ENCODE data around the gene FAM107A.
A peak's percentile ranks its signal among the peaks of the same experiment; 100 is the strongest.

The FAM107A gene

GRCh38 chr3:58585005-58585786, 8.0 kb upstream of the FAM107A start:
- TF ChIP-seq TCF4 (CRISPR knock-in tag; IDR thresholded peaks at IDR 0.05; ENCODE audit: borderline replicate concordance) (no peak), OSR1 (CRISPR knock-in tag; IDR thresholded peaks at IDR 0.05) (no peak), TOX (CRISPR knock-in tag; IDR thresholded peaks at IDR 0.05; ENCODE audit: borderline replicate concordance) (no peak), ZFP30 (CRISPR knock-in tag; IDR thresholded peaks at IDR 0.05) (no peak), ZNF565 (CRISPR knock-in tag; conservative IDR thresholded peaks at IDR 0.05; ENCODE audit: low read depth) (no peak), CREB5 (CRISPR knock-in tag; IDR thresholded peaks at IDR 0.05; ENCODE audit: low read depth) (no peak), PPARA (CRISPR knock-in tag; IDR thresholded peaks at IDR 0.05; ENCODE audit: borderline replicate concordance) (no peak)
- ATAC-seq = peak; percentile 99

GRCh38 chr3:58584690-58585004, 7.5 kb upstream of the FAM107A start:
- no peak for ATAC-seq

GRCh38 chr3:58581328-58582091, 4.3 kb upstream of the FAM107A start:
- no peak for ATAC-seq
- TF ChIP-seq BACH2 (CRISPR knock-in tag; IDR thresholded peaks at IDR 0.05; ENCODE audit: borderline replicate concordance) = no peak
- no peak for TF ChIP-seq PATZ1 (CRISPR knock-in tag; IDR thresholded peaks at IDR 0.05; ENCODE audit: borderline replicate concordance)
- no peak for TF ChIP-seq ZFP3 (CRISPR knock-in tag; IDR thresholded peaks at IDR 0.05)
- no peak for TF ChIP-seq TSHZ2 (CRISPR knock-in tag; IDR thresholded peaks at IDR 0.05)
- no peak for TF ChIP-seq GLIS3 (CRISPR knock-in tag; IDR thresholded peaks at IDR 0.05)
- no peak for TF ChIP-seq ISL1 (CRISPR knock-in tag; IDR thresholded peaks at IDR 0.05)
- TF ChIP-seq SNAI2 (CRISPR knock-in tag; IDR thresholded peaks at IDR 0.05) = no peak

More at GRCh38 chr3:58584690-58585004, 7.5 kb upstream of the FAM107A start:
- TF ChIP-seq ISL1 (CRISPR knock-in tag; IDR thresholded peaks at IDR 0.05) = no peak
- no peak for TF ChIP-seq TSHZ2 (CRISPR knock-in tag; IDR thresholded peaks at IDR 0.05)
- no peak for TF ChIP-seq TCF4 (CRISPR knock-in tag; IDR thresholded peaks at IDR 0.05; ENCODE audit: borderline replicate concordance)

GRCh38 chr3:58580826-58581327, 3.7 kb upstream of the FAM107A start:
- no peak for ATAC-seq
- TF ChIP-seq ZFP3 (CRISPR knock-in tag; IDR thresholded peaks at IDR 0.05) (no peak), ARNTL (CRISPR knock-in tag; IDR thresholded peaks at IDR 0.05; ENCODE audit: borderline replicate concordance, low read depth) (no peak), ZFP30 (CRISPR knock-in tag; IDR thresholded peaks at IDR 0.05) (no peak), RARB (CRISPR knock-in tag; IDR thresholded peaks at IDR 0.05) (no peak), PATZ1 (CRISPR knock-in tag; IDR thresholded peaks at IDR 0.05; ENCODE audit: borderline replicate concordance) (no peak), PPARA (CRISPR knock-in tag; IDR thresholded peaks at IDR 0.05; ENCODE audit: borderline replicate concordance) (no peak), ZNF565 (CRISPR knock-in tag; conservative IDR thresholded peaks at IDR 0.05; ENCODE audit: low read depth) (no peak), TSHZ2 (CRISPR knock-in tag; IDR thresholded peaks at IDR 0.05) (no peak), CREB5 (CRISPR knock-in tag; IDR thresholded peaks at IDR 0.05; ENCODE audit: low read depth) (no peak), ZNF8 (CRISPR knock-in tag; IDR thresholded peaks at IDR 0.05) (no peak)

Data from SK-N-SH treated with all-trans-retinoic acid at 6 μM for 48 hours (cell line).